Astrocyte of the hippocampus (primary cell): ENCODE data around the gene SHQ1.
"Not testable (repeated sequence)": the region's sequence is repeated elsewhere in the genome, so short reads cannot be mapped to it uniquely, and the experiment has no call there.

Source experiments
- DNase-seq: peaks from one replicate; pipeline ENCODE4 v3.0.0; 2011; ENCODE audit warnings: low read depth, low spot score

Gene SHQ1

DNA sequence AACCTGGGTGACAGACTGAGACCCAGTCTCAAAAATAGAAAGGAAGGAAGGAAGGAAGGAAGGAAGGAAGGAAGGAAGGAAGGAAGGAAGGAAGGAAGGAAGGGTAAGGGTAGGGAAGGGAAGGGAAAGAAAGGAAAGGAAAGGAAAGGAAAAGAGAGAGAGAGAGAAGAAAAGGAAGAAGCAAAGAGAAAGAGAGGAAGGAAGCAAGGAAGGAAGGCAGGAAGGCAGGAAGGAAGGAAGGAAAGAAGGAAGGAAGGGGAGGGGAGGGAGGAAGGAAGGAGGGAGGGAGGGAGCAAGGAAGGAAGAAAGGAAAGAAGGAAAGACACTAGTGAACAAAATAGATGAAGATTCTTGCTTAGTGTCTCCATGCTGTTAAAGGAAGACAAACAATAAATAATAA, 129.1 kb downstream of the SHQ1 start:
- DNase-seq: no peak

- not testable (repeated sequence) for DNase-seq
These were observed 134.1 kb downstream of the SHQ1 start for GRCh38 chr3:72714135-72714534.

GRCh38 chr3:72710471-72710870, 137.8 kb downstream of the SHQ1 start:
- DNase-seq: not testable (repeated sequence)

GRCh38 chr3:72708441-72708840, 139.8 kb downstream of the SHQ1 start:
- no peak for DNase-seq

- DNase-seq: no peak
These were observed 145.2 kb downstream of the SHQ1 start for GRCh38 chr3:72702997-72703396.

DNA sequence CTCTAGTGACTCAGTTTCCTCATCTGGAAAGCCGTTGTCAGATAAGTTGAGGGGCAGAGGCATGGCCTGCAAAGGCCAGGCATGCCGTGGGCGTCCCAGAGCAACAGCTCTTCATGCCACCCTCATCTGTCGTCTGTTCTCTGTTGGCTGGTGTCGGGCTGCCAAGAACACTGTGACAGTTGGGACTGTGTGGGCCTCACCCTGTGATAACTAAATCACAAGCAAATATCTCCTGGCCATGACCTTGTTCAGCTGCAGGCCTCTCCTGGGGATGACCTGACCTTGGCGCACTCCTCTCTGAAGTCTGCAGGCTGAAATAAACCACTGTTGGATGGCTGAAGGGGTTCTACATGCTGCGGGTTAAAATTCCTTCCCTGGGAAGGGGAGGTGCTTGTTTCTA, 145.9 kb downstream of the SHQ1 start:
- DNase-seq: no peak

DNA sequence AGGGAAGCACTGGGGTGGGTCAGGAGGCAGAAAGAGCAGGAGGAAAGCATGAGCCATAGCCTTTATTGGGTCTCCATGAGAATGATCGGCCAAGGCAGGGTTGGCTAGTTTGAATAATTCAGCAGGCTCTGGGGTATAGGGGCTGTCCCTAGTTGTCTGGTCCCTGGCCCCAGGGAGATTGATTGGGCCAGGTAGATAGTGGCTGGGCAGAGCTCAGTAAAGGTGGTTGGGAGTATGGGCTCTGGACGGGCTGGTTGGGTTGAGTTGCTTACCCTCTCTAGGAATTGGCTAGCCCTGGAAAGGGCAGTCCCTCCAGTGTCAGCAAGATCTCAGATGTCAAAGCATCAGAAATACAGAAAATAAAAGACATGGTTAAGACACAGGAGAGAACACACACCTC, 148.1 kb downstream of the SHQ1 start:
- DNase-seq: no peak

GRCh38 chr3:72699631-72700030, 148.6 kb downstream of the SHQ1 start:
- no peak for DNase-seq
